IMR-90 (cell line): ENCODE results near the gene RSU1. TPM values are rescaled to one million over a fixed set of nuclear protein-coding genes. Genes with fewer than 3 reads are reported as not detected.

ENCODE experiments used
- ATAC-seq: fragments of 200-7000 bp; cut with Tn5 transposase; 2 replicates; pipeline ENCODE4 v1.9.1; 2020; ENCODE audit warnings: low read depth, mild to moderate bottlenecking, moderate library complexity
- BruUV-seq: library from RNA; stranded (reverse); fragments of 400-500 nt; replicated peaks from 2 replicates; lab custom pipeline; 2021; lab: Mats Ljungman, UMichigan
- CTCF ChIA-PET: fragments of 300-600 bp; formaldehyde crosslinking; extraction: SDS; loops from one replicate; lab custom pipeline; 2021; ENCODE audit warnings: antibody characterized with exemption; lab: Yijun Ruan, JAX
- POLR2A ChIA-PET: fragments of 300-600 bp; sonication (Branson Sonifier 250); formaldehyde crosslinking; loops from one replicate; lab custom pipeline; 2022; ENCODE audit warnings: antibody characterized with exemption; ENCODE audit not compliant: unreplicated experiment; lab: Charles Lee
- DNase-seq: peaks from one replicate; pipeline ENCODE4 v3.0.0; 2013
- H2AFZ ChIP-seq: replicated peaks from 2 replicates; pipeline ENCODE3; 2013; ENCODE audit warnings: low read length, mild to moderate bottlenecking; ENCODE audit not compliant: poor library complexity
- H2AK5ac ChIP-seq: 2 replicates; pipeline ENCODE4 v1.6.1; 2013; ENCODE audit warnings: low read depth, low read length, inconsistent platforms
- H2AK9ac ChIP-seq: replicated peaks from 2 replicates; pipeline ENCODE3; 2013; ENCODE audit warnings: mild to moderate bottlenecking, low read depth, low read length, moderate library complexity; ENCODE audit not compliant: poor library complexity
- H2BK120ac ChIP-seq: 2 replicates; pipeline ENCODE4 v1.6.1; 2013; ENCODE audit warnings: low read depth, low read length, inconsistent platforms
- H2BK15ac ChIP-seq: 3 replicates; pipeline ENCODE4 v1.6.1; 2013; ENCODE audit warnings: low read depth, low read length, inconsistent platforms
- H2BK20ac ChIP-seq: 2 replicates; pipeline ENCODE4 v1.6.1; 2013; ENCODE audit warnings: low read depth, mild to moderate bottlenecking, inconsistent platforms, low read length, moderate library complexity
- H2BK5ac ChIP-seq: 2 replicates; pipeline ENCODE4 v1.6.1; 2013; ENCODE audit warnings: mild to moderate bottlenecking, low read depth, low read length, inconsistent platforms; ENCODE audit not compliant: poor library complexity, severe bottlenecking
- H3K14ac ChIP-seq: replicated peaks from 2 replicates; pipeline ENCODE4 v1.6.1; 2013; ENCODE audit warnings: low read depth, low read length, inconsistent platforms
- H3K18ac ChIP-seq: 2 replicates; pipeline ENCODE4 v1.6.1; 2013; ENCODE audit warnings: low read depth, low read length, control low read depth
- H3K23ac ChIP-seq: 2 replicates; pipeline ENCODE4 v1.6.1; 2013; ENCODE audit warnings: low read depth, low read length, inconsistent platforms
- H3K27ac ChIP-seq: 2 replicates; pipeline ENCODE4 v1.5.1; 2013; ENCODE audit warnings: mild to moderate bottlenecking, control low read depth, low read length; ENCODE audit not compliant: insufficient read depth
- H3K27me3 ChIP-seq: 2 replicates; pipeline ENCODE4 v1.6.1; 2013; ENCODE audit warnings: low read length; ENCODE audit not compliant: control insufficient read depth, insufficient read depth
- H3K36me3 ChIP-seq: 2 replicates; pipeline ENCODE4 v1.6.1; 2013; ENCODE audit warnings: low read length, mixed read lengths; ENCODE audit not compliant: control insufficient read depth, insufficient read depth
- H3K4ac ChIP-seq: 2 replicates; pipeline ENCODE4 v1.6.1; 2013; ENCODE audit warnings: low read depth, low read length, inconsistent platforms
- H3K4me1 ChIP-seq: 2 replicates; pipeline ENCODE4 v1.6.1; 2013; ENCODE audit warnings: low read length, mixed read lengths; ENCODE audit not compliant: control insufficient read depth, insufficient read depth
- H3K4me2 ChIP-seq: 2 replicates; pipeline ENCODE4 v1.6.1; 2013; ENCODE audit warnings: low read depth, mild to moderate bottlenecking, control low read depth, low read length, moderate library complexity
- H3K4me3 ChIP-seq: 2 replicates; pipeline ENCODE4 v1.5.1; 2013; ENCODE audit warnings: low read depth, mild to moderate bottlenecking, control low read depth, low read length, moderate library complexity; ENCODE audit not compliant: insufficient read depth
- H3K56ac ChIP-seq: 2 replicates; pipeline ENCODE4 v1.6.1; 2013; ENCODE audit warnings: low read length, inconsistent platforms; ENCODE audit not compliant: insufficient read depth; ENCODE audit errors: extremely low read depth
- H3K79me1 ChIP-seq, 2 experiments: 2 replicates each; pipeline ENCODE4 v1.6.1; 2013; ENCODE audit warnings: low read length in 2 of 2, inconsistent platforms in 1 of 2, low read depth in 1 of 2
- H3K9ac ChIP-seq: 2 replicates; pipeline ENCODE4 v1.6.1; 2013; ENCODE audit warnings: low read depth, low read length, control low read depth
- H3K9me1 ChIP-seq: 2 replicates; pipeline ENCODE4 v1.6.1; 2013; ENCODE audit warnings: low read length, inconsistent platforms; ENCODE audit not compliant: insufficient read depth
- H3K9me3 ChIP-seq: 2 replicates; pipeline ENCODE4 v1.6.1; 2013; ENCODE audit warnings: low read length; ENCODE audit not compliant: control insufficient read depth, insufficient read depth
- H4K20me1 ChIP-seq: 2 replicates; pipeline ENCODE4 v1.6.1; 2013; ENCODE audit warnings: low read length, inconsistent platforms; ENCODE audit not compliant: insufficient read depth
- H4K5ac ChIP-seq: 2 replicates; pipeline ENCODE4 v1.6.1; 2013; ENCODE audit warnings: mild to moderate bottlenecking, low read depth, low read length, control low read depth
- H4K8ac ChIP-seq, 2 experiments: 2 replicates each; pipeline ENCODE4 v1.6.1; 2013; ENCODE audit warnings: low read depth in 2 of 2, low read length in 2 of 2, control low read depth in 1 of 2, inconsistent platforms in 1 of 2
- H4K91ac ChIP-seq: 2 replicates; pipeline ENCODE4 v1.6.1; 2013; ENCODE audit warnings: low read depth, low read length, inconsistent platforms; ENCODE audit not compliant: insufficient read depth
- BHLHE40 ChIP-seq: fragments of 150-350 bp; IDR thresholded peaks from 2 replicates; pipeline ENCODE4 v1.6.1; 2016; ENCODE audit warnings: mild to moderate bottlenecking, low read depth, low read length
- CEBPB ChIP-seq: IDR thresholded peaks from 2 replicates; pipeline ENCODE4 v1.6.1; 2012; ENCODE audit warnings: low read depth, low read length, improper control_type of control experiment
- CHD1 ChIP-seq: IDR thresholded peaks from 2 replicates; pipeline ENCODE4 v1.6.1; 2012; ENCODE audit warnings: low read depth, low read length, improper control_type of control experiment
- CTCF ChIP-seq: conservative IDR thresholded peaks from 2 replicates; pipeline ENCODE4 v1.5.1; 2012; ENCODE audit warnings: mild to moderate bottlenecking, low read depth, low read length, improper control_type of control experiment
- ELK1 ChIP-seq: fragments of 150-350 bp; IDR thresholded peaks from 2 replicates; pipeline ENCODE4 v1.6.1; 2016; ENCODE audit warnings: low read depth, mild to moderate bottlenecking, low read length, moderate library complexity, borderline replicate concordance
- FOS ChIP-seq: fragments of 150-350 bp; IDR thresholded peaks from 2 replicates; pipeline ENCODE4 v1.6.1; 2016; ENCODE audit warnings: low read depth, low read length
- MAFK ChIP-seq: IDR thresholded peaks from 2 replicates; pipeline ENCODE4 v1.6.1; 2012; ENCODE audit warnings: low read depth, low read length, improper control_type of control experiment
- MAZ ChIP-seq: IDR thresholded peaks from 2 replicates; pipeline ENCODE4 v1.6.1; 2012; ENCODE audit warnings: low read depth, mild to moderate bottlenecking, low read length, improper control_type of control experiment, moderate library complexity, borderline replicate concordance
- MXI1 ChIP-seq: IDR thresholded peaks from 2 replicates; pipeline ENCODE4 v1.6.1; 2012; ENCODE audit warnings: low read depth, mild to moderate bottlenecking, low read length, moderate library complexity, borderline replicate concordance
- NFE2L2 ChIP-seq: fragments of 150-350 bp; IDR thresholded peaks from 2 replicates; pipeline ENCODE4 v1.6.1; 2016; ENCODE audit warnings: low read depth, mild to moderate bottlenecking, low read length
- POLR2A ChIP-seq: IDR thresholded peaks from 2 replicates; pipeline ENCODE4 v1.6.1; 2012; ENCODE audit warnings: mild to moderate bottlenecking, low read depth, low read length
- RAD21 ChIP-seq: IDR thresholded peaks from 2 replicates; pipeline ENCODE4 v1.6.1; 2012; ENCODE audit warnings: low read length, improper control_type of control experiment
- RCOR1 ChIP-seq: IDR thresholded peaks from 2 replicates; pipeline ENCODE4 v1.6.1; 2012; ENCODE audit warnings: mild to moderate bottlenecking, low read length, improper control_type of control experiment; ENCODE audit not compliant: insufficient replicate concordance
- RFX5 ChIP-seq: IDR thresholded peaks from 2 replicates; pipeline ENCODE4 v1.8.0; 2012; ENCODE audit warnings: low read depth, mild to moderate bottlenecking, low read length, moderate library complexity
- SMC3 ChIP-seq: fragments of 150-350 bp; IDR thresholded peaks from 2 replicates; pipeline ENCODE4 v1.6.1; 2016; ENCODE audit warnings: low read depth, mild to moderate bottlenecking, antibody characterized with exemption, low read length, moderate library complexity
- USF2 ChIP-seq: fragments of 150-350 bp; IDR thresholded peaks from 2 replicates; pipeline ENCODE4 v1.6.1; 2017; ENCODE audit warnings: mild to moderate bottlenecking, antibody characterized with exemption, low read length, low read depth
- WGBS, 2 experiments: methylation state at CpG; one replicate each; pipeline versions ENCODE4 v1.1.5 to v1.1.7; 2013; ENCODE audit warnings: missing lambda C conversion rate in 2 of 2; ENCODE audit not compliant: insufficient read length in 1 of 2; ENCODE audit errors: extremely low coverage in 2 of 2; 5-methylcytosine and 5-hydroxymethylcytosine counted together
- dilution Hi-C: fragments of 300-500 bp; cut with HindIII; formaldehyde crosslinking; loops from one replicate; pipeline ENCODE4 v1.14.3; 2018; ENCODE audit warnings: low sequenced_read_pairs; ENCODE audit not compliant: unreplicated experiment
- in situ Hi-C: fragments of 300-500 bp; cut with MboI; formaldehyde crosslinking; loops from 3 replicates; pipeline ENCODE4 v1.14.3; 2019; ENCODE audit warnings: low sequenced_read_pairs, inconsistent platforms, mixed read lengths
- intact Hi-C: fragments of 100-400 bp; cut with micrococcal nuclease; formaldehyde crosslinking; loops from 2 replicates; pipeline ENCODE4 v1.10.0; 2022
- polyA plus RNA-seq, 3 experiments: library from polyadenylated mRNA; depleted of rRNA; stranded (reverse); fragments of >200 nt; gene quantifications; 2 replicates each; pipeline ENCODE4 v1.2.3, GENCODE V29; 2012; ENCODE audit warnings: low replicate concordance in 1 of 3
- total RNA-seq: library from RNA; depleted of rRNA; stranded (reverse); fragments of >200 nt; gene quantifications from 2 replicates; pipeline ENCODE4 v1.2.3, GENCODE V29; 2012

The RSU1 gene
- total and polyA plus RNA-seq, 2 of the 4 experiments (the other 2 are of a cell fraction), result 134 to 148 TPM

GRCh38 chr10:16792675-16793074 is 24.5 kb downstream of the RSU1 start:
- Histone ChIP-seq H4K91ac (no peak overlapping the region), H2AK5ac (no peak overlapping the region), H4K20me1 (peaks cover 44% of the 10 kb centered on the region), H3K4me1 (0 out of 2 replicates have a peak, but pooled peaks cover 1% of the 10 kb centered on the region), H3K4me2 (no peak overlapping the region), H2BK5ac (no peak overlapping the region), H2AK9ac (no peak overlapping the region), H3K4ac (no peak overlapping the region), H3K27ac (no peak overlapping the region), H3K27me3 (no peaks in the 10 kb centered on the region), H2BK15ac (no peak overlapping the region), H2BK120ac (no peak overlapping the region), H4K8ac (no peak overlapping the region), H3K23ac (no peak overlapping the region), H3K14ac (no peak overlapping the region), H4K5ac (no peak overlapping the region), H3K56ac (no peak overlapping the region), H2BK20ac (no peak overlapping the region), H3K36me3 (no peaks in the 10 kb centered on the region; the same call in 1 of the 2 replicates), H3K18ac (no peak overlapping the region), H3K9ac (no peak overlapping the region), H3K9me3 (no peaks in the 10 kb centered on the region), H3K4me3 (no peak overlapping the region), H3K79me1 (peaks cover 31 to 73% of the 10 kb centered on the region in 2 experiments), H2AFZ (no peak overlapping the region), H3K9me1 (peaks cover 12% of the 10 kb centered on the region; the same call in 1 of the 2 replicates)
- no TSS peak for BruUV-seq
- dilution Hi-C loops (no loop called here), in situ Hi-C loops (no loop called here), intact Hi-C loops (no loop called here)
- TF ChIP-seq SMC3 (no peak), ELK1 (no peak), MXI1 (no peak), CHD1 (no peak), NFE2L2 (no peak), MAFK (no peak), MAZ (no peak), BHLHE40 (no peak), CEBPB (no peak), CTCF (no peak), RFX5 (no peak), RAD21 (no peak), USF2 (no peak), FOS (no peak), POLR2A (no peak), RCOR1 (no peak)
- ChIA-PET POLR2A (no interaction called here), CTCF (interaction anchor here (0.6 kb wide), 1 partner anchor 1549 kb away, joined by 3 read pairs; no protein-coding TSS in a partner anchor)
- 80% methylated on average over 1 of the region's 8 CpGs; no CpG with 5 or more reads in 1 of the 2 experiments for WGBS, 2 experiments
- DNase-seq, result peak; percentile 47
- peak; percentile 61 for ATAC-seq
